Esophagus muscularis mucosa (tissue), 4 donors: ENCODE data around the gene MEOX2. TPM values are rescaled to one million over a fixed set of nuclear protein-coding genes. Genes with fewer than 3 reads are reported as not detected.

ENCODE experiments used
- DNase-seq: peaks from one replicate; pipeline ENCODE4 v3.0.0-alpha.2; 2017; ENCODE audit errors: extremely low spot score
- H3K27ac ChIP-seq, 4 donors: fragments of 200-600 bp; sonication (generic); replicated peaks in 1 of 4; 1 replicate in 3 of 4; 2 replicates in 1 of 4; pipeline ENCODE4 v1.5.1; 2016 to 2019; ENCODE audit warnings: mild to moderate bottlenecking in 1 of 4
- H3K27me3 ChIP-seq, 4 donors: fragments of 200-600 bp; sonication (generic); one replicate each; pipeline versions ENCODE4 v1.5.1 to v1.6.0; 2016 to 2019
- H3K36me3 ChIP-seq, 4 donors: fragments of 200-600 bp; sonication (generic); one replicate each; pipeline ENCODE4 v1.5.1; 2016 to 2019
- H3K4me1 ChIP-seq, 4 donors: fragments of 200-600 bp; sonication (generic); one replicate each; pipeline ENCODE4 v1.5.1; 2016 to 2019
- H3K4me3 ChIP-seq, 4 donors: fragments of 200-600 bp; sonication (generic); 1 replicate in 2 of 4; 2 replicates in 2 of 4; pipeline ENCODE4 v1.5.1; 2016 to 2019; ENCODE audit warnings: mild to moderate bottlenecking in 4 of 4, moderate library complexity in 1 of 4
- H3K9me3 ChIP-seq, 4 donors: fragments of 200-600 bp; sonication (generic); 1 replicate in 3 of 4; 2 replicates in 1 of 4; pipeline ENCODE4 v1.5.1; 2016 to 2019
- CTCF ChIP-seq, 3 experiments: fragments of 200-600 bp in 2 of 3; fragments of 450-650 bp in 1 of 3; sonication (generic) in 2 of 3; IDR thresholded peaks; one replicate each; pipeline ENCODE4 v1.5.1; 2017 to 2019; ENCODE audit warnings: antibody characterized with exemption in 3 of 3, mild to moderate bottlenecking in 2 of 3, moderate library complexity in 1 of 3
- EP300 ChIP-seq: sonication (generic); formaldehyde crosslinking; IDR thresholded peaks from one replicate; pipeline ENCODE4 v1.6.1; 2017; ENCODE audit warnings: antibody characterized with exemption
- POLR2A ChIP-seq: fragments of 450-650 bp; IDR thresholded peaks from one replicate; pipeline ENCODE4 v1.6.1; 2017; ENCODE audit warnings: antibody characterized with exemption, moderate library complexity, mild to moderate bottlenecking, low read depth
- POLR2AphosphoS5 ChIP-seq, 2 donors: sonication (generic); formaldehyde crosslinking; IDR thresholded peaks; one replicate each; pipeline ENCODE4 v1.6.1; 2017; ENCODE audit warnings: antibody characterized with exemption in 2 of 2
- WGBS: methylation state at CpG from one replicate; pipeline ENCODE4 v1.1.5; 2018; 5-methylcytosine and 5-hydroxymethylcytosine counted together
- intact Hi-C: fragments of 100-400 bp; cut with DNase I; formaldehyde crosslinking; loops from one replicate; pipeline ENCODE4 v1.15.1; 2023
- total RNA-seq, 4 donors: library from RNA; depleted of rRNA; stranded (reverse); fragments of >200 nt; gene quantifications; one replicate each; pipeline versions ENCODE4 v1.1.0 to v1.2.1, GENCODE V29; 2016

Gene MEOX2
- total RNA-seq, 4 donors from 2014 or later, result 3.6 to 32.3 (median 13.0) TPM

GRCh38 chr7:15719311-15719710 is 32.8 kb upstream of the MEOX2 start:
- no peak overlapping the region for H3K27ac ChIP-seq
- TF ChIP-seq POLR2AphosphoS5 (IDR thresholded peaks at IDR 0.05) (no peak), POLR2A (no peak), EP300 (no peak), CTCF (IDR thresholded peaks at IDR 0.05) (no peak)
- H3K36me3 ChIP-seq, result no peaks in the 10 kb centered on the region
- H3K27me3 ChIP-seq, result no peaks in the 10 kb centered on the region
- no peak overlapping the region for H3K4me3 ChIP-seq
- H3K4me1 ChIP-seq, result peaks cover 0 to 4% (median 0%) of the 10 kb centered on the region in 4 donors
- 100% methylated on average over 1 of the region's 1 CpG for WGBS
- H3K9me3 ChIP-seq, result no peaks in the 10 kb centered on the region
- intact Hi-C loops, result loop anchor here (5.0 kb wide), 1 partner anchor 353 kb away; no protein-coding TSS in a partner anchor
- DNase-seq, result no peak

DNA sequence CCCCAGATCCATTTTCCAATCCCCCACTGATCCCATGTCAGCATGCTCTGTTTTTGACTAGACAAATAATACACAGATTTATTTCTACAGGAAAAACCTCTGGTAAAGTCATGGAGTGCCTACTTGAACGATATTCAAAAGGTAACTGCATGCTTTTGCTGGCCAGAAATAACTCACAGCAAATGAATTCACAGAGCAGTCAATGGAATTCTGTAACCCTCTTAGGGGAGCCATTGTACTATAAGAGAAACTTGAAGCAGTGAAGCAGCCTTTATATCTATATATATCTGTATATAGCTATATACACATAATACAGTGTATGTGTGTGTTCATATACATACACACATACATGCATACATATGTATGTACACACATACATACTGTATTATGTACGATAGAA is 29.0 kb upstream of the MEOX2 start:
- Histone ChIP-seq H3K9me3 (no peaks in the 10 kb centered on the region), H3K4me1 (no peaks in the 10 kb centered on the region), H3K27ac (no peak overlapping the region), H3K36me3 (no peaks in the 10 kb centered on the region), H3K27me3 (no peaks in the 10 kb centered on the region), H3K4me3 (no peak overlapping the region)
- WGBS, result 74% methylated on average over 2 of the region's 2 CpGs
- DNase-seq, result no peak
- intact Hi-C loops, result loop anchor here (5.0 kb wide), 1 partner anchor 357 kb away; no protein-coding TSS in a partner anchor
- TF ChIP-seq POLR2A, result no peak
- no peak for TF ChIP-seq EP300
- TF ChIP-seq CTCF (IDR thresholded peaks at IDR 0.05), result no peak
- TF ChIP-seq POLR2AphosphoS5 (IDR thresholded peaks at IDR 0.05), result no peak

GRCh38 chr7:15709978-15710377 is 23.5 kb upstream of the MEOX2 start:
- intact Hi-C loops, result no loop called here
- Histone ChIP-seq H3K9me3 (no peaks in the 10 kb centered on the region), H3K27ac (no peak overlapping the region), H3K36me3 (no peaks in the 10 kb centered on the region), H3K4me1 (no peaks in the 10 kb centered on the region), H3K4me3 (no peak overlapping the region), H3K27me3 (no peaks in the 10 kb centered on the region)
- DNase-seq, result no peak
- 80% methylated on average over 3 of the region's 3 CpGs for WGBS
- no peak for TF ChIP-seq EP300
- TF ChIP-seq CTCF (IDR thresholded peaks at IDR 0.05), result no peak
- no peak for TF ChIP-seq POLR2AphosphoS5 (IDR thresholded peaks at IDR 0.05)
- TF ChIP-seq POLR2A, result no peak

DNA sequence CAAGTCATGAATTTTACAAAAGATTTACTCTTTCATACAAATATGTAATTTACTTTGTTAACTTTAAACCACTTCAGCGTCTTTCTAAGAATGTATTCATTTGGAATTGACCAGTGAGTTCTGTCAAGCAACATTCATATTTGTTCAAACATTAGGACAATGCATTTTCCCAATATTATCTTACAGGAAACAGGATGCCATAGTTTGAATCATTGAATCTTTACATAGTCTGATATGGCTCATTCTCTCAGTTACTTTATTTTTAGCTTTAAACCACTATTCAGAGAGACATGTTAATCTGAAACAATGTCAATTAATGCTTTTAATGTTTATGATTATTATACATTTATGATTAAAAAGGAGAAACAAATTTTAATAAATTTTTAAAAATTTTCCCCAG is 21.1 kb upstream of the MEOX2 start:
- intact Hi-C loops, result no loop called here
- Histone ChIP-seq H3K27ac (no peak overlapping the region), H3K4me3 (no peak overlapping the region), H3K27me3 (no peaks in the 10 kb centered on the region), H3K4me1 (no peaks in the 10 kb centered on the region), H3K9me3 (no peaks in the 10 kb centered on the region), H3K36me3 (no peaks in the 10 kb centered on the region)
- no peak for DNase-seq
- 39% methylated on average over 1 of the region's 1 CpG for WGBS
- TF ChIP-seq CTCF (IDR thresholded peaks at IDR 0.05) (no peak), POLR2A (no peak), POLR2AphosphoS5 (IDR thresholded peaks at IDR 0.05) (no peak), EP300 (no peak)

DNA sequence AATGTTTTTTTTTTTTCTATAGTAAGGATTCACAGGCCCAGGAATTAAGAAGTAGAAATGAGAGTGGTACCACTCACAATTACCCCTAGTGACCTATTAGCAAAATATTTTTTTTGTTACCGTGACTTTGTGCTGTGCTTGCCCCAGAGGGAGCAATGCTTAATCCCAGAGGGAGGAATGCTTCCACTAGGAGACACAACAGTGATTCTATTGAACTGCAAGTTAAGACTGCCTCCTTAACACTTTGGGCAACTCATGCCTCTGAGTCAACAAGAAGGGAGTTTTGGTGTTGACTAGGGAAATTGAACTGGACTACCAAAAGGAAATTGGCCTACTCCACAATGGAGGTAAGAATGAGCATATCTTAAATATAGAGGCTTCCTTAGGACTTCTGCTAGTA is 17.2 kb upstream of the MEOX2 start:
- TF ChIP-seq EP300 (no peak), POLR2AphosphoS5 (IDR thresholded peaks at IDR 0.05) (no peak), POLR2A (no peak), CTCF (IDR thresholded peaks at IDR 0.05) (no peak)
- intact Hi-C loops, result no loop called here

More for the DNA sequence above, 17.2 kb upstream of the MEOX2 start:
- Histone ChIP-seq H3K4me1 (no peaks in the 10 kb centered on the region), H3K27me3 (no peaks in the 10 kb centered on the region), H3K9me3 (no peaks in the 10 kb centered on the region), H3K36me3 (no peaks in the 10 kb centered on the region), H3K4me3 (no peak overlapping the region), H3K27ac (no peak overlapping the region)
- no peak for DNase-seq
- WGBS, result 72% methylated on average over 1 of the region's 1 CpG
